Stimulated activated CD4-positive, alpha-beta T cell treated with anti-CD3 and anti-CD28 coated beads, Interleukin-12 subunit alpha, Interleukin-12 subunit beta, amount 100 ng/mL, for 48 hours (primary cell): ENCODE results near the gene RTN1.
"Not testable (repeated sequence)": the region's sequence is repeated elsewhere in the genome, so short reads cannot be mapped to it uniquely, and the experiment has no call there.

Experiments
- DNase-seq, 3 donors: peaks; one replicate each; pipeline ENCODE4 v3.0.0-alpha.2; 2020; ENCODE audit warnings: low read depth in 2 of 3, low spot score in 1 of 3

Gene RTN1

DNA sequence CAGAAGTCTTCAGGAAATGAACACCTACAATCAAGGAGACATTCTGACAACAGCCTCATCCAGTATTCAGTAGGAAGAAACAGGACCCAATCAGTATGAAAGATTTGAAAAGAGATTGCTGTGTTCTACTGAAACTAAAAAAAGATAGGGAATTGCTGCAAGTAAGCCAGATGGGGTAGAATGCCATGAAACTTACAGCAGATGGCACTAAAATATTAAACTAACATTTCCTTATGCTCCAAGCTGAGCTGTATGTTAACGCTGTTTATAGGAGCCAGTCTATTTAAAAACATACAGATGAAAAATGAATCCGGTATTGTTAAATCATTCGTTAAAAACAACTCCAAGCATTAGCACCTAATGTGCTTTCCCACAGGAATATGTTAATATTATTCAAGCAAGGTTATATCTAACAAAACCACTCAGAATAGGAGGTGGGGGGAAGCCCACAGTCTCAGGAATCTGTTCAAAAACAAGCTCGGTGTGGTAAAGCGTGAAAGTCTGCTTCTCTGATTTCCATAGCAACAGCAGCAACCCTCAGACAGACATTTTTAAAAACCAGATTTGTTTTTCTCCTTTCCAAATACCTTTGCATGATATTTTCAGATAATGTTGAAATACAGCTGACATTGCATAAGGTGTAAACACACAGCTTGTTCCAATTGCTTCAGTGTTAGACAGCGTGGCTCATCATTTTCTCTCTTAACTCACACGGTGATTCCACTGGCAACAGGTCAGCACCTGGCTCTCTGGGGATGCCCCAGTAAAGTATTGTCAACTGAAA lies 162.6 kb downstream of the RTN1 start:
- DNase-seq: no peak

GRCh38 chr14:59705866-59706265 lies 164.7 kb downstream of the RTN1 start:
- DNase-seq: no peak

GRCh38 chr14:59705245-59705644 lies 165.3 kb downstream of the RTN1 start:
- DNase-seq: no peak

DNA sequence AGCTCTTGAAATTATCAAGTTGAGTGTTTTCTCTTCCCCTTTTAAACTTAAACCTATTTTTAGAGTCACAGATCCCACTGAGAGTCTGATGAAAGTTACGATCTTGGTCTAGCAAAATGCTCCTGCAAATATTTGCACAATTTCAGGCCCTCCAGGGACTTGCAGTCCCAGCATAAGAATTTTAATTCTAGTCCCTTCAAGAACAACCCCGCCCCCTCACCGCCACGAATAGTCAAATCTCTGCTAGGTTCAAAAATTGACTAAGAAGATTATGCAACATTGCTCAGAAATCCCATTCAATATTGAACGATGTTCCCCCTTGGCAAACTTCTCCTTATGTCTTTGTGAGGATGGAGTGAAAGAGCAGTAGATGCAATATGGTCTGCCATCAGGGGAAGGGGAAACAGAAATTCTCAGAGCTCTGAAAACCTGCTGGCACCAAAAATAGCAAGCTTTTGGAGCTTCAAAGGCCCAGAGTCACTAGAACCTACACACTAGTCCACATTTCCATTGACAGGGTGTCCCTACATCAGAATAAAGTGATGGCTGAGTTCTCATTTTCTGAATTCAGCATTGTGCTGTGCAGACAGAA lies 166.4 kb downstream of the RTN1 start:
- DNase-seq: no peak

DNA sequence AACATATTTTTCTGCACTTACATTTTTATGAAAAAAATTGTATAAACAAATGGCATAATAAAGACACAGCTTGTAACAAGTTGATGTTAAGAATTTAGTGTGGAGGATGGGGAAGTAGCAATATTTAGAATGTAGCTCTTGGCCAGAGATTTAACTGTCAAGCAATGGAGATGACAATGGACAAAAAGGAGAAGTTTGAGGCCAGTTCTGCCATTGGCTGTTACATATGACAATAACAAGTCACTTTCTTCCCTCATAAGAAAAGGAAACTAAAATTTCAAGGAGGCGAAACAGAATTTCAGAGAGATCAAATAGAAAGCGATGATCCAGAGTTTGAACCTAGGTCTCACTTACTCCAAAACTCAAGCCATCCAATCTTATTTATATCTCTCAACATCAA lies 171.1 kb downstream of the RTN1 start:
- no peak for DNase-seq

DNA sequence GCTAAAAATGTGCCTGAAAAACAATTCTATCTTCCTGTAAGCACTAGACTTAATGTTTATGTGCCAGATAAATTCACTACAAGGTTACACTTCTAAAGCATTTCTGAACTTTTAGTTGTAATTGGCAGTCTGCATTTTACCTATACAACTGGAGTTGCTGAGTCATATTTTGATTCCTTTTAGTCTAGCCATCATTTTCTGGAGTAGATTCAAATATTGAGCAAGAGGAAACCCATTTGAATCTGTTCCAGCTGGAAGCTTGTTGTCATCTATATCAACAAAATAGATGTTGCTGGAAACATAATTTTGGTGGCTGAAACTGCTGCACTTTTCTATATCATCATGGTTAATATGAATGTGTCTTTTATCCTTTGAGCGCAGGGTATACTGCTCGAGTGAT lies 171.8 kb downstream of the RTN1 start:
- DNase-seq: no peak

DNA sequence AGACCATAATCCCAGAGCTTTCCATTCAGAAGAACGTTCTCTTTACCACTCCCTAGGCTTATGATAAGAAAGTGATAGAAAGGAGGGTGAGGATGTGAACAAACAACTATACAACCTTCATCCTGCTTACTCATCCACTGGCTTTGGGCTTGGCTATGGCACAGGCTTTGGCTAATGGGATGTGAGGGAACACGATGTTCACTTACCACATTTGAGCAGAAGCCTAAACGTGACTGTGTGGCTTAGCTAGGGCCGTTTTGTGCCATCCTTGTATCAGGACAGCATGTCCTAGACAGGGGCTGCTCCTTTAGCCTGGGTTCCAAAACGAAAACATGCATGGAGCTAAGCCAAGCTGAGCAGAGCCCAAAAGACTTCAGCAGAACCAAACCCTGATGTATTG lies 175.4 kb downstream of the RTN1 start:
- no peak for DNase-seq

GRCh38 chr14:59691266-59691665 lies 179.3 kb downstream of the RTN1 start:
- no peak for DNase-seq

GRCh38 chr14:59690426-59690825 lies 180.2 kb downstream of the RTN1 start:
- no peak for DNase-seq

DNA sequence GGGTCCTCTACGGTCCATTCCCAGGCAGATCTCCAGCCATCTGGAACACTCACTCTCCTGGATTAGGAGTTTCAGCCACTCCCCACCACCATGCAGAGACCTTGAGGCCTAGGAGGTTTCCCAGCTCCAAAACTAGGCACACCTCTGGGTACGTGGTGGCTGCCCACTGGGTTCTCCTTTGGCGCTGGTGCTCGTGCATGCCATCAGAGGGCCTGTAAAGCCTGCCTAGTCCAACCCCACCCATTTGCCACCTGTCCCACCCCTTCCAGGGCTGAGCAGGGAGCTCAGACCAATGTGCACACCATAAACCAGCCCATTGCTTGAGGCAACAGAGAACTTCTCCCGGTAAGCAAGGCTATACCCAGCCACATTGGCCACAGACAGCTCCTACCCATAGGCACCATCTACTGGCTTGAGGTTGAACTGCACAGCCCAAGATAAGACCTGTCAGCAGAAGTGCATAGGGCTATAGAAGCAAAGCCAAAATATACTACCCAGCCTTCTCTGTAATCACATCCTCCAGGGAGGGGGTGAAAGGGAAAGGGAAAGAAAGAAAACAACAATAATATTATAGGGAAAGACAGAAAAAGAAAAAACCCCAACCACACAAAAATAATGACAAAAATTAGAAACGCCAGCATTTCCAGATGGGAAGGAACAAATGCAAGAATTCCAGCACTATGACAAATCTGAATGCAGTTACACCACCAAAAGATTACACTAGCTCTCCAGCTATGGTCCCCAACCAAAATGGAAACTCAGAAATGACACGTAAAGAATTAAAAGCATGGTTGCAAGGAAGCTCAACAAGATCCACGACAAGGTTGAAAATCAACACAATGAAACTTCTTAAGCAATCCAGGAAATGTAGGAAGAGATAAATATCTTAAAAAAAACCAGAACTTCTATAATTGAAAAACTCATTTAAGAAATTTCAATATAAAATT lies 182.1 kb downstream of the RTN1 start:
- DNase-seq: peak in 2 of 3 donors; percentile 3 to 18

DNA sequence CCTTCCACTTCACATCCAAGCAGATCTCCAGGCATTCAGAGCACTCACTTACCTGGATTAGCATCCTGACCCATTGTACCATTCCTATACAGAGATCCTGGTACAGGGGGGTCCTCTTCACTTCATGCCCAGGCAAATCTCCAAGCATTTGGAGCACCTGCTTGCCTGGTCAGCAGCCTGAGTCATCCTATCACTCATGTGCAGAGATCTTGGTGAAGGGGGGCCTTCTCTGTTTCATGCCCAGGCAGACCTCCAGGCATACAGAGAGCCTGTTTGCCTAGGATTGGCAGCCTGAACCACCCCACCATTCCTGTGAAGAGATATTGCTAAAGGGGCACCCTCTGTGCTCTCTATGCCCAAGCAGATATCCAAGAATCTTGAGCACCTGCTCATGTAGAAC lies 182.9 kb downstream of the RTN1 start:
- no peak for DNase-seq

- DNase-seq: no peak
These were observed 190.7 kb downstream of the RTN1 start for GRCh38 chr14:59679872-59680271.

DNA sequence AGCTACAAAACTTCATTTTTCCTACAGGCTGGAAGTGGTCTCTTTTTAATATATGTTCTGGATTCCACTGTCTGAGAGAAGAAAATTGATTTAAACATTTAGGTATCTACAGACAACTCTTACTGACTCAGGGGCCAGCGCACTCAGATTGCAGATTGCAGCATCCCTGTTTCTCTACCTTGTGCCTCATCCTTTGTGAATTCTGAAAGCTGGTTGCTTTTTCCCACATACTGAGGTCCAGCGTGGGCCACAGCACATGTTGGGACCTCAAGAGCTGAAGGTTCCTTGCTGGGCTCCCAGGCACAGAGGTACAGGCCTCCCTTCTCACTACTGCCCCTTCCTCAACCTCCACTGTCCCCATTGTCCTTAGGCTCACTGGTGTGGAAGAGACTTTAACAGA lies 192.2 kb downstream of the RTN1 start:
- no peak for DNase-seq

GRCh38 chr14:59677771-59678231 lies 192.8 kb downstream of the RTN1 start:
- DNase-seq: no peak

- DNase-seq: no peak
These were observed 195.2 kb downstream of the RTN1 start for GRCh38 chr14:59675394-59675793.

- no peak for DNase-seq
These were observed 205.8 kb downstream of the RTN1 start for GRCh38 chr14:59664741-59665140.

- no peak for DNase-seq
These were observed 212.8 kb downstream of the RTN1 start for GRCh38 chr14:59657769-59658168.

DNA sequence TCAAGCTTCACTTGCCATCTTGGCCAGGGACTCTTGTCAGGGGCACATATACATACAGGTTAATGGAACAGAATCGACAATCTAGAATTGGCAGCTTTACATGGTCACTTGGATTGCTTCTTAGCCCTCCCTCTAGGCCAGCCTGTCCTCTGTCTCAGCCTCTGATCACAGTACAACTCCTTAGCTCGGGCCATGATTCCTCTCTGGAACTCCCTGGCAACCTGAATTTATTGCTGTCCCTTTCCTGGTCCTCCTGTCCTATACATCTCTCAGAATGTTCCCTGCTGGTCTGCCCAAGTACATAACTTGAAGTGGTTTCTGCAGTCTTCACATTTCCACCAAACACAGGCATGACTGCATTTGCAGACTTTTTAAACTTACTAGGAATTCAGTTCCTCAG lies 214.1 kb downstream of the RTN1 start:
- DNase-seq: no peak

DNA sequence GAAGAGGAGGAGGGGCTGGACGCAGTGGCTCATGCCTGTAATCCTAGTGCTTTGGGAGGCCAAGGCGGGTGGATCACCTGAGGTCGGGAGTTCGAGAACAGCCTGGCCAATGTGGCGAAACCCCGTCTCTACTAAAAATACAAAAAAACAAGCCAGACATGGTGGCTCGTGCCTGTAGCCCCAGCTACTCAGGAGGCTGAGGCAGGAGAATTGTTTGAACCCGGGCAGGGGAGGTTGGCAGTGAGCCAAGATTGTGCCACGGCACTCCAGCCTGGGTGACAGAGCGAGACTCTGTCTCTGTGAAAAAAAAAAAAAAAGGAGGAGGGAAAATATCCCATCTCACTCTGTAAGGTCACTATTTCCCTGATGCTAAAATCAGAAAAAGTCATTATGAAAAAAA lies 216.4 kb downstream of the RTN1 start:
- not testable (repeated sequence) for DNase-seq

- not testable (repeated sequence) for DNase-seq
These were observed 223.7 kb downstream of the RTN1 start for GRCh38 chr14:59646832-59647231.

DNA sequence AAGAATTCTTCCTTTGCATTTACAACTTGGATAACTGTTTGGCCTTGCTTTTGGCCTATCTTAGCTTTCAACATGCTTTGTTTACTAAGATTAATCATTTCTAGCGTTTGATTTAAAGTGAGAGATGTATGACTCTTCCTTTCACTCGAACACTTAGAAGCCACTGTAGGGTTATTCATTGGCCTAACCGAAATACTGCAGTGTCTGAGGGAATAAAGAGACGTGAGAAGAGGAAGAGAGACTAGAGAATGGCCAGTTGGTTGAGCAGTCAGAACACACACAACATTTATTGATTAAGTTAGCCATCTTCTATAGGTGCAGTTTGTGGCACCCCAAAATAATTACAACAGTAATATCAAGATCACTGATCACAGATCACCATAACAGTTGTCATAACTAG lies 231.7 kb downstream of the RTN1 start:
- no peak for DNase-seq

- no peak for DNase-seq
These were observed 236.0 kb downstream of the RTN1 start for GRCh38 chr14:59634617-59635016.
